ENCODE results near the gene BPIFA2.

The BPIFA2 gene

DNA sequence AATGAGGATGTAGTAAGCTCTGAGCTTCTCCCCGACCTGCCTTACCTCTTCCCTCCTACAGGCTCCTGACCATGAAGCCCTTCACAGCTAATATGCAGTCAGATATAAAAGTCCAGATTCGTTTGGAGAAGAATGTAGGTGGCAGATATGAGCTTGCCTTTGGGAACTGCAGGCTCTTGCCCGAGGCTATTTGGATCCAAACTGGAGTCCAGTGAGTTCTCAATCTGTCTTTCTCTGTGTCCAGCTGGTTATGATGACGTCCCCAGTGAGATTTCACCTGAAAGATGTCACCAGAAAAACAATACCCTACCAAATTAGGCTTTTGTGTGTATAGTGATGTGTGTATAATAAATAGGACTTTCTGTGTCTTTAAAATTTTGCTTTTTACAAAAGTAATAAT is 34.5 kb downstream of the BPIFA2 start:
- no peak for DNase-seq

DNA sequence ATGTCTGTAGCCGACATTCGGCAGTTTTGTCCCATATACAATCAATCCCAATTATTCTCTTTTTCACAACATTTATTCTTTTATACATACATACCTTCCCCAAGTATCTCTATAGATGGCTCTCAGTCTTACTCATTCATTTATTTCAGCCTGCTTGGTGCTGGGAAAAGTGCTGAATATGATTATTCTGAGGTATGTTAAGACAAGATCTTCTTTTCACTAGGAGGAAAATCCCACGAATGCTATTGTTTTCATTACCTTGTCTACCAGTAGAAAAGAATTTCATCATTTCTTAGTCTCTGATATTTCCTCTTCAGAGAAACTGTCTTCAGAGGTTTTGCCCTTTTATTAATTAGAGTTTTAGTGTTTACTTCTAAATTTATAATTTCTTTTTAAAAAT is 35.5 kb downstream of the BPIFA2 start:
- no peak for DNase-seq

DNA sequence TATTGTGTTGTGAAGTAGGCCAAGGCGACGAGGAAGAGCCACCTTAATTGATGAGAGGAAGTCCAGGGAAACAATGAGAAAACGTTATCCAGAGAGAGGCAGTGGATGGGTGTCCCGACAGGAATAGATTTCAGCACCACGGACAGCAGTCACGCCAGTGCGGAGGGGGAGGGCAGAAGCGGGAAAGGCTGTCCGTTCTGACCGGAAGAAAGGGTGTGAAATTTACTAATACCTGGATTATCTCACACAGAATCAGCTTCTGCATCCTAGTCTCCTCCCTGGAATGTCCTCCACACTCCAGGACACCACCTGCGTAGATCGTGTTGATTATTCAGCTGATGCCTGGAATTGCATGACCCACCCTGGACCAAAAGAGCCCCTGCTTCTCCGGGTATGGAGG is 41.8 kb downstream of the BPIFA2 start:
- peak; percentile 31 for DNase-seq

DNA sequence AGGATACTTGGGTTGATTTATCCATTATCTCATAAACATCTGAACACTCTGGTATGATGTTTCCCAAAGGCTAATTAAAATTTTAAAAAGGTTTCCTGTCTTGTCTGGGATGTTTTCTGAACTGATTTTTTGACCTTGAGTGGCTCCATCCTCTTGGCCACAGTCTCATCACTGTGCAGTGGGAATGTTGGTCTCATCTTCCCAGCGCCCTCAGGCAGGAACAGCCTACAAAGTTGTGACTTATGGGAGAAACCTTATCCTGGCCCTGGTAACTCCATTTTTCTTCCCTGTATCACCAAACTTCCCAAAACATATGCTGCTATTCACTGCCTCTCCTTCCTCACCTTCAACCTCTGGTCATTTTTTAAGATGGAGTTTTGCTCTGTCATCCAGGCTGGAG is 42.4 kb downstream of the BPIFA2 start:
- DNase-seq: no peak

DNA sequence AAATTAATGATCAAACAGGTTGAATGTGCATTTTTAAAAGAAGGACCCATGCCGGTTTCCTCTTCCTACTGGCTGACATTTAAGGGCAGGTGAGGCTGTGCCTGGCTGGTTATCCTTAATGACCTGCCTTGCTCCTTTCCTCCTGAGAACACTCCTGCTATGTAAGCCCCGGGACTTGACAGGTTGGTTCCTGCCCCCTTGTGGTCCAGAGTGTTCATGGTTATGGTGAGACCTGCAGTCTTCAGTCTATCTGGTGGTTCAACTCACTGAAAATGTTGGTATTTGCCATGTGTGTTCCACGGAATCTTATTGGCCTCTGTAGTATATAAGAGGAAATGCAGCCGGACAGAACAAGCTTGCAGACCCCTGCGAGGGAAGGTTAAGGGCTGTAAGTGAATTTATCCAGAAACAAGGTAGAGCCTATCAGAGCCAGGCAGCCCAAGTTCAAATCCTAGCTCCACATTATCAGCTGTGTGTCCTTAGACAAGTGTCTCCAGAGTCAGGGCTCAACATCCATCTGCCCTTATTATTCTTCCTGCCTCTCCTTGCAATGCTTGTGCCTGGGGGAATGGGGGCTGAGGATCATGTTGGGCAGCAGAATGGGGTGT is 44.0 kb downstream of the BPIFA2 start:
- peak; percentile 11 for DNase-seq

DNA sequence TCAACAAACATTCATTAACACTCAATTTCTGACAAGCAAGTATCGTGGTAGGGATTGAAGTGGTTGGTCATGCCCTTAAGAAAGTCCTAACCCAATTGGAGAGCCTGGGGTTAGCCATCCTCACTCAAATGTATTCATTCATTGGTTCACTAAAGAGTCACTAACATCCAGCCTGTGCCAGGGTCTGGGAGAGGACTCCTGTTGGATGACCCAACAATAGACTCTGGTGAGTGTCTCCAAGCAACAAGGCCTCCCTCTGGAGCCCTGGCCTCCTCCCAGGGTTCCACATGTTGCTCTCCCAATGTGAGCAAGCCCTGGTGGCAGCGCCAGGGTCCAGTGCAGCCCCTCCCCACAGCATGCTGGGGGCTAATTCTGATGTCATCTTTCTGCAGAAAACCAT is 49.1 kb downstream of the BPIFA2 start, which contains the start of gene BPIFA3:
TSS of gene BPIFA3 (plus strand) at position 301 of the 400 bp plus-strand sequence. CDS start 185 bp downstream, outside the sequence.
- no peak for DNase-seq

DNA sequence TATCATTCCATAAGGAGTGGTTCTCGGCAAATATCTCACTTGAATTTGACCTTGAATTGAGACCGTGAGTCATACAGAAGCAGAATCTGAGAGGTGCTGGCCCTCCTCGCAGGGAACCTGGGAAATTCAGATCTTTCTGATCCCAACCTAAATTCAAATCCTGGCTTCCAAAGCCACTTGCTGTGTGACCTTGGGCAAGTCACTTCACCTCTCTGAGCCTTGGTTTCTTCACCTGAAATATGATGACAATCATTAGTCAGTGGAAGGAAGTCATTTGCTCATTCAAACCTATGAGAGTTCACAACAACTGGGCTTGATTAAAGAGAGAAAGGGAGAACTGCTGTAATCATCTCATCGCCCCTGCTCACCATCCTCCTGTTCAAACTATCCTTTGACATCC is 56.4 kb downstream of the BPIFA2 start:
- DNase-seq: no peak

DNA sequence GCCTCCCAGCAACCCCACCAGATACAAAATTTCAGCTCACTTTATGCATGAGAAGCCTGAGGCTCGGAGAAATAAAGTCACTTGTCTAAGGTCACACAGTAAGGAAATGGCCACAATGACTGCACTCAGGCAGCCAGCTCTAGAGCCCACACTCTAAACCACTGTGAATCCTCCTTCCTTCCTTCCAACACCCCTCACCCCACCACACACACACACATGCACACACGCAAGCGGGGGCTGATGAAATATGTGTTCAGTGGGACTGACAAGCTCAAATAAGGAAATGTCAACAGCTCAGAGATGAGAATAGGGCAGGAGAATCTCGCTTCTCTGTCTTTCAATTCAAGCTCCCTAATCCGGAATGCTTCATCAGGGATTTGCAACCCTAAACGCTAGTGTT is 61.9 kb downstream of the BPIFA2 start:
- no peak for DNase-seq

Measured in activated CD4-positive, alpha-beta T cell treated with anti-CD3 and anti-CD28 coated beads, Interleukin-2, amount 50 U/mL, for 1 hour (primary cell).